ENCODE data around the gene CPNE9. TPM values are rescaled to one million over a fixed set of nuclear protein-coding genes. Genes with fewer than 3 reads are reported as not detected.
"Not testable (repeated sequence)": the region's sequence is repeated elsewhere in the genome, so short reads cannot be mapped to it uniquely, and the experiment has no call there.

The CPNE9 gene
- total RNA-seq, 1 donor from 2014 or later = 0.20 TPM

DNA sequence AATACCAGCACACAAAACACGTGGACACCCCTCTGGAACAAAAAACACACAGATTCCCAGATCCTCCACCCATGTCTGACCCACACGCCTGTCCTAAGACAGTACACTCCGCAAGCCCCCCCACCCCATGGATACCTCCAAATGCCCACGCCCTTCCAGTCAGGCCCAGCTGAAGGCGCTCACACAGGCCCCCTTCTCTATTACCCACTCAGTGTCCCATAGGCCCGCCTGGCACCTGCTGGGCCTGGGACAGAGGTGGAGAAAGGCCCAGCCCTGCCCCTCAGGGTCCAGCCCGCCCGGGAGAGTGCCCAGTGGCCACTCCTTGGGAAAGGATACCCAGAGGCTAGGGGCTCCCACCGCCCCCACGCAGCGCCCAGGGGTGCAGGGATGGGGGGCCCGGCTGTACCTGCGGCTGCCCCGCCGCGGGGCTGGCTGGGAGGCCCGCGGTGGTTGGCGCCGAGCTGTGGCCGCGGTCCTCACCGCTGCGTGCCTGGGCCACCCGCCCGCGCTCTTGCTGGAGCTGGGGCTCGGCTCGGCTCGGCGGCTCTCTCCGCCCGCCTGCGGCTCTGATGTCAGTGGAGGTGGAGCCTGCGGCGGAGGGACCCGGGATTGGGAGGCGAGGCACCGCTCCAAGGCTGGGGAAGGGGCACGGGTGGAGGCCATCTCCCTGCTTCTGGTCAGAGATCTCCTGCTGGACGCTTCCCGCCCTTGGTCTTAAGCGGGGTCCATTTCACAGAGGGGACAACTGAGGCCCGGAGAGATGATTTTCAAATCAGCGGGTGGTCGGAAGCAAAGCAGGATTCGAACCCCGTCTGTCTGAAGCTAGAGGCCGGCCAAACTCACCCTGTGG lies 66.0 kb downstream of the CPNE9 start, which contains the start of gene CAMK1:
Gene CAMK1 (minus strand): TSS at position 522 of the 850 bp plus-strand sequence. CDS start 2,198 bp downstream, outside the sequence.
- Mint-ChIP-seq H3K4me1 (ENCODE audit: low read depth, unreplicated experiment) (peaks cover 6% of the 10 kb centered on the region), H3K27me3 (ENCODE audit: low read depth, unreplicated experiment) (peaks cover 14% of the 10 kb centered on the region), H3K4me3 (ENCODE audit: unreplicated experiment) (peak within 1 kb of the TSS; percentile 82), H3K9me3 (ENCODE audit: unreplicated experiment) (no peaks in the 10 kb centered on the region), H3K36me3 (ENCODE audit: low read depth, unreplicated experiment) (peaks cover 11% of the 10 kb centered on the region), H3K27ac (ENCODE audit: unreplicated experiment) (no peak within 1 kb of the TSS)
- peak within 1 kb of the TSS; percentile 58 for H3K4me3 ChIP-seq (ENCODE audit: insufficient read depth, low read depth, low read length)
- no peak within 1 kb of the TSS for H3K27ac ChIP-seq (ENCODE audit: low read depth, low read length)
- peak within 1 kb of the TSS; percentile 97 for H3K4me2 ChIP-seq (ENCODE audit: low read length)
- peak within 1 kb of the TSS; percentile 75 for H3K9ac ChIP-seq (ENCODE audit: low read length)
- TF ChIP-seq, protein P1, sequence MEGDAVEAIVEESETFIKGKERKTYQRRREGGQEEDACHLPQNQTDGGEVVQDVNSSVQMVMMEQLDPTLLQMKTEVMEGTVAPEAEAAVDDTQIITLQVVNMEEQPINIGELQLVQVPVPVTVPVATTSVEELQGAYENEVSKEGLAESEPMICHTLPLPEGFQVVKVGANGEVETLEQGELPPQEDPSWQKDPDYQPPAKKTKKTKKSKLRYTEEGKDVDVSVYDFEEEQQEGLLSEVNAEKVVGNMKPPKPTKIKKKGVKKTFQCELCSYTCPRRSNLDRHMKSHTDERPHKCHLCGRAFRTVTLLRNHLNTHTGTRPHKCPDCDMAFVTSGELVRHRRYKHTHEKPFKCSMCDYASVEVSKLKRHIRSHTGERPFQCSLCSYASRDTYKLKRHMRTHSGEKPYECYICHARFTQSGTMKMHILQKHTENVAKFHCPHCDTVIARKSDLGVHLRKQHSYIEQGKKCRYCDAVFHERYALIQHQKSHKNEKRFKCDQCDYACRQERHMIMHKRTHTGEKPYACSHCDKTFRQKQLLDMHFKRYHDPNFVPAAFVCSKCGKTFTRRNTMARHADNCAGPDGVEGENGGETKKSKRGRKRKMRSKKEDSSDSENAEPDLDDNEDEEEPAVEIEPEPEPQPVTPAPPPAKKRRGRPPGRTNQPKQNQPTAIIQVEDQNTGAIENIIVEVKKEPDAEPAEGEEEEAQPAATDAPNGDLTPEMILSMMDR (IDR thresholded peaks at IDR 0.05; ENCODE audit: insufficient read depth, low read depth, low read length) = no peak
- no peak for TF ChIP-seq EZH2 (IDR thresholded peaks at IDR 0.05; ENCODE audit: insufficient read depth, low read length)
- H3K4me1 ChIP-seq (ENCODE audit: insufficient read depth, low read length) = peaks cover 7% of the 10 kb centered on the region
- H2AFZ ChIP-seq (ENCODE audit: low read depth, low read length) = peak within 1 kb of the TSS; percentile 86
- FAIRE-seq = no peak
- no peaks in the 10 kb centered on the region for H3K36me3 ChIP-seq (ENCODE audit: insufficient read depth, low read length)
- DNase-seq (ENCODE audit: low read depth) = peak; percentile 50
- peaks cover 6% of the 10 kb centered on the region for H3K79me2 ChIP-seq (ENCODE audit: insufficient read depth, low read length)
- H3K9me3 ChIP-seq (ENCODE audit: insufficient read depth, low read depth, low read length) = no peaks in the 10 kb centered on the region
- peaks cover 11% of the 10 kb centered on the region for H4K20me1 ChIP-seq (ENCODE audit: insufficient read depth, low read length)
- H3K27me3 ChIP-seq (ENCODE audit: insufficient read depth, low read length) = no peaks in the 10 kb centered on the region

DNA sequence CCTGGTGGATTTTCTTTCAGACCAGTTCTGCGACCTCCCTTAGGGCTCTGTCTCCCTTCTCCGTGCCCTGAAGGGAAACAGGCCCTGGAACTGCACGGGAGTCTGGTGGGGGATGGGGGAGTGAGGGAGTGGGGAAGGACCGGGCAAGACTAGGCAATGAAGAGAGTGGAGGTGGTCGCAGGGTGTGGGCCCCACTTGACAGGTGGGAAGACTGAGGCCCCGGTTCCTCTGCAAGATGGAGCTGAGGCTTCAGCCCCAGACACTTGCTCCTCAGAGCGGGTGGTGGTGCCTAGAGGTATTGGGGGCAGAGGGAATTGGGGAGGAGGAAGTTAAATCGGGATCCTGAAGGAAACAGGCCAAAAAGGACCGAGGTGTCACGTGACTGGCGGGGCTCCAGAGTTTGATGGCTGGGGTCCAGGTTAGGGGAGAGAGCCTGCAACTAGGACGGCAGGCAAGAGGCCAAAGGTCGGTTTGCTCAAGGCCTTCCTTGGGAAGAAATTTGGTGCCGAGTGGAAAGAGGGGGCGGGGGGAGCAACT lies 66.7 kb downstream of the CPNE9 start:
- H3K9ac ChIP-seq (ENCODE audit: low read length) = peak overlapping the region; percentile 75
- no peak overlapping the region for H3K27ac ChIP-seq (ENCODE audit: low read depth, low read length)
- H3K27ac Mint-ChIP-seq (ENCODE audit: unreplicated experiment) = no peak overlapping the region

DNA sequence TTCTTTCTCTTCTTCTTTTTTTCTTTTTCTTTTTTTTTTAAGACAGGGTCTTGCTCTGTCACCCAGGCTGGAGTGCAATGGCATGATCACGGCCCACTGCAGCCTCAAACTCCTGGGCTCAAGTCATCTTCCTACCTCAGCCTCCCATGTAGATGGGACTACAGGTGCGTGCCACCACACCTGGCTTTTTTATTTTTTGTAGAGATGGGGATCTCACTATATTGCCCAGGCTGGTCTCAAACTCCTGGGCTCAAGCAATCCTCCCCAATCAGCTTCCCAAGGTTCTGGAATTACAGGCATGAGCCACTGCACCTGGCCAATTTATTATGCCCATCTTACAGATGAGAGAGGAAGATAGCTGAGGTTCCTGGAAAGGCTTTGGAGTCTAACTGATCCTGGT lies 67.4 kb downstream of the CPNE9 start:
- DNase-seq (ENCODE audit: low read depth); H3K4me3 ChIP-seq (ENCODE audit: insufficient read depth, low read depth, low read length); FAIRE-seq; H3K9me3 ChIP-seq (ENCODE audit: insufficient read depth, low read depth, low read length); H3K79me2 ChIP-seq (ENCODE audit: insufficient read depth, low read length); H3K4me1 ChIP-seq (ENCODE audit: insufficient read depth, low read length); H3K36me3 ChIP-seq (ENCODE audit: insufficient read depth, low read length); H3K4me2 ChIP-seq (ENCODE audit: low read length); H2AFZ ChIP-seq (ENCODE audit: low read depth, low read length); H3K9ac ChIP-seq (ENCODE audit: low read length); H3K9me3 Mint-ChIP-seq (ENCODE audit: unreplicated experiment); H3K27ac Mint-ChIP-seq (ENCODE audit: unreplicated experiment); H3K27ac ChIP-seq (ENCODE audit: low read depth, low read length); H3K4me1 Mint-ChIP-seq (ENCODE audit: low read depth, unreplicated experiment); H3K4me3 Mint-ChIP-seq (ENCODE audit: unreplicated experiment); H3K27me3 ChIP-seq (ENCODE audit: insufficient read depth, low read length); H3K36me3 Mint-ChIP-seq (ENCODE audit: low read depth, unreplicated experiment): not testable (repeated sequence)
- H3K27me3 Mint-ChIP-seq (ENCODE audit: low read depth, unreplicated experiment) = peaks cover 14% of the 10 kb centered on the region
- H4K20me1 ChIP-seq (ENCODE audit: insufficient read depth, low read length) = peaks cover 11% of the 10 kb centered on the region

More for the DNA sequence above, 66.7 kb downstream of the CPNE9 start:
- Histone ChIP-seq H3K36me3 (ENCODE audit: insufficient read depth, low read length) (no peaks in the 10 kb centered on the region), H4K20me1 (ENCODE audit: insufficient read depth, low read length) (peaks cover 11% of the 10 kb centered on the region), H3K79me2 (ENCODE audit: insufficient read depth, low read length) (peaks cover 6% of the 10 kb centered on the region), H3K4me1 (ENCODE audit: insufficient read depth, low read length) (peaks cover 7% of the 10 kb centered on the region), H3K4me3 (ENCODE audit: insufficient read depth, low read depth, low read length) (peak overlapping the region; percentile 58), H3K4me2 (ENCODE audit: low read length) (peak overlapping the region; percentile 97), H3K9me3 (ENCODE audit: insufficient read depth, low read depth, low read length) (no peaks in the 10 kb centered on the region), H3K27me3 (ENCODE audit: insufficient read depth, low read length) (no peaks in the 10 kb centered on the region), H2AFZ (ENCODE audit: low read depth, low read length) (peak overlapping the region; percentile 86)
- peaks cover 14% of the 10 kb centered on the region for H3K27me3 Mint-ChIP-seq (ENCODE audit: low read depth, unreplicated experiment)
- no peaks in the 10 kb centered on the region for H3K9me3 Mint-ChIP-seq (ENCODE audit: unreplicated experiment)
- H3K4me1 Mint-ChIP-seq (ENCODE audit: low read depth, unreplicated experiment) = peaks cover 6% of the 10 kb centered on the region
- TF ChIP-seq EZH2 (IDR thresholded peaks at IDR 0.05; ENCODE audit: insufficient read depth, low read length) = no peak
- TF ChIP-seq, protein P1 (IDR thresholded peaks at IDR 0.05; ENCODE audit: insufficient read depth, low read depth, low read length) = no peak
- DNase-seq (ENCODE audit: low read depth) (no peak), FAIRE-seq (no peak)
- H3K36me3 Mint-ChIP-seq (ENCODE audit: low read depth, unreplicated experiment) = peaks cover 11% of the 10 kb centered on the region
- no peak overlapping the region for H3K4me3 Mint-ChIP-seq (ENCODE audit: unreplicated experiment)
